Gastrocnemius medialis (tissue), 4 donors: ENCODE data around the gene TWSG1. TPM values are rescaled to one million over a fixed set of nuclear protein-coding genes. Genes with fewer than 3 reads are reported as not detected.
A peak's percentile ranks its signal among the peaks of the same experiment; 100 is the strongest.

Source experiments
- ATAC-seq, 2 donors: fragments of 150-250 bp; one replicate each; pipeline ENCODE4 v1.9.1; 2016
- DNase-seq, 2 donors: peaks; one replicate each; pipeline ENCODE4 v3.0.0-alpha.2; 2019
- H3K27ac ChIP-seq, 4 donors: fragments of 200-600 bp; sonication (generic); 1 replicate in 1 of 4; 2 replicates in 3 of 4; pipeline ENCODE4 v1.5.1; 2016 to 2018; ENCODE audit warnings: mild to moderate bottlenecking in 2 of 4, moderate library complexity in 1 of 4
- H3K27me3 ChIP-seq, 3 donors: fragments of 200-600 bp; sonication (generic) in 2 of 3; 1 replicate in 1 of 3; 2 replicates in 2 of 3; pipeline versions ENCODE4 v1.5.1 to v1.6.0; 2016 to 2019; ENCODE audit warnings: mild to moderate bottlenecking in 1 of 3, moderate library complexity in 1 of 3
- H3K36me3 ChIP-seq, 2 donors: fragments of 200-600 bp; sonication (generic) in 1 of 2; one replicate each; pipeline ENCODE4 v1.5.1; 2017 to 2018
- H3K4me1 ChIP-seq, 2 donors: fragments of 200-600 bp; sonication (generic) in 1 of 2; one replicate each; pipeline ENCODE4 v1.5.1; 2016 to 2017; ENCODE audit warnings: mild to moderate bottlenecking in 2 of 2
- H3K4me3 ChIP-seq, 4 donors: fragments of 200-600 bp; sonication (generic) in 3 of 4; 1 replicate in 1 of 4; 2 replicates in 3 of 4; pipeline ENCODE4 v1.5.1; 2016 to 2019; ENCODE audit warnings: mild to moderate bottlenecking in 2 of 4
- H3K9me3 ChIP-seq, 3 donors: fragments of 200-600 bp; sonication (generic) in 2 of 3; 1 replicate in 1 of 3; 2 replicates in 2 of 3; pipeline ENCODE4 v1.5.1; 2016 to 2019
- POLR2A ChIP-seq, 2 donors: fragments of 450-650 bp; IDR thresholded peaks; one replicate each; pipeline ENCODE4 v1.6.1; 2017; ENCODE audit warnings: antibody characterized with exemption in 2 of 2, mild to moderate bottlenecking in 2 of 2, moderate library complexity in 2 of 2
- in situ Hi-C, 4 donors: fragments of 200-750 bp; cut with MboI; loops; one replicate each; pipeline versions ENCODE4 v1.15.0 to v1.8.0; 2017; ENCODE audit warnings: low sequenced_read_pairs in 4 of 4
- intact Hi-C: fragments of 100-400 bp; cut with DNase I; formaldehyde crosslinking; loops from one replicate; pipeline ENCODE4 v1.15.1; 2023; ENCODE audit warnings: low total_unique reads
- total RNA-seq, 4 donors: library from RNA; depleted of rRNA; stranded (reverse); fragments of >200 nt; gene quantifications; one replicate each; pipeline versions ENCODE4 v1.1.0 to v1.2.3, GENCODE V29; 2016
- TF ChIP-seq, protein P1 (sequence below), 5 experiments: fragments of 450-650 bp in 3 of 5; fragments of 200-600 bp in 2 of 5; sonication (generic) in 2 of 5; IDR thresholded peaks in 4 of 5; conservative IDR thresholded peaks in 1 of 5; 1 replicate in 4 of 5; 2 replicates in 1 of 5; pipeline ENCODE4 v1.5.1; 2016 to 2019; ENCODE audit warnings: antibody characterized with exemption in 5 of 5, mild to moderate bottlenecking in 3 of 5, moderate library complexity in 3 of 5

Gene TWSG1
- total RNA-seq, 4 donors from 2014 or later = 5.3 to 9.5 (median 8.1) TPM

DNA sequence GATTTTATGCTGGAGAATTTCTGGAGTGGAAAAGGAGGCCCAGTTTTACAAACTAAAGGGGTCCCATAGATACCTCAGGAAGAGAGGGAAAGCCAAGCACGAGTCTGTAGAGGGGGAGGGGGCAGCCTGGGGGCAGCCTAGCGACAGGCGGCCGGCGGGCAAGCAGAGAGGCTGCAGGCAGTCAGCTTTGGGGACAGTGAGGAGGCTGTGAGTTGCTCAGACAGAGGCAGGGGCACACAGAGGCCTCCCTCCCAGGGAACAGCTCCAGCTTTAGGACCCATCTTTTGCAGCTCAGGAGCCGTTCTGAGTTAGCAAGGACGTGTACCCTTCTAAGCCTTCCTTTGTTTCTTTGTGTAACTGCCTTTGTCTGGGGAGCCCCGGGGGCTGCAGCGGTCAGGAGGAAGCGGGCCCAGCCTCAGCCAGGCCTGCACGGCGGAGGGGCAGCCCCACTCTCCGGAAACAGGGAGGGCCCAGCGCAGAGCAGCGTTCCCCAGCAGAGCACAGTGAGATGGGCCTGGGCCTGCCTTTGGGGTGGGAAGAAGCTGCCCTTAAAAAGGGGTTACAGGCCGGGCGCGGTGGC, 99.6 kb downstream of the TWSG1 start:
- Histone ChIP-seq H3K9me3 (no peaks in the 10 kb centered on the region), H3K36me3 (no peaks in the 10 kb centered on the region), H3K4me1 (no peaks in the 10 kb centered on the region), H3K27ac (no peak overlapping the region), H3K4me3 (no peak overlapping the region), H3K27me3 (no peaks in the 10 kb centered on the region)
- intact Hi-C loops (no loop called here), in situ Hi-C loops (no loop called here)
- TF ChIP-seq POLR2A (IDR thresholded peaks at IDR 0.05) = no peak
- TF ChIP-seq, protein P1, sequence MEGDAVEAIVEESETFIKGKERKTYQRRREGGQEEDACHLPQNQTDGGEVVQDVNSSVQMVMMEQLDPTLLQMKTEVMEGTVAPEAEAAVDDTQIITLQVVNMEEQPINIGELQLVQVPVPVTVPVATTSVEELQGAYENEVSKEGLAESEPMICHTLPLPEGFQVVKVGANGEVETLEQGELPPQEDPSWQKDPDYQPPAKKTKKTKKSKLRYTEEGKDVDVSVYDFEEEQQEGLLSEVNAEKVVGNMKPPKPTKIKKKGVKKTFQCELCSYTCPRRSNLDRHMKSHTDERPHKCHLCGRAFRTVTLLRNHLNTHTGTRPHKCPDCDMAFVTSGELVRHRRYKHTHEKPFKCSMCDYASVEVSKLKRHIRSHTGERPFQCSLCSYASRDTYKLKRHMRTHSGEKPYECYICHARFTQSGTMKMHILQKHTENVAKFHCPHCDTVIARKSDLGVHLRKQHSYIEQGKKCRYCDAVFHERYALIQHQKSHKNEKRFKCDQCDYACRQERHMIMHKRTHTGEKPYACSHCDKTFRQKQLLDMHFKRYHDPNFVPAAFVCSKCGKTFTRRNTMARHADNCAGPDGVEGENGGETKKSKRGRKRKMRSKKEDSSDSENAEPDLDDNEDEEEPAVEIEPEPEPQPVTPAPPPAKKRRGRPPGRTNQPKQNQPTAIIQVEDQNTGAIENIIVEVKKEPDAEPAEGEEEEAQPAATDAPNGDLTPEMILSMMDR (IDR thresholded peaks at IDR 0.05 in 4 of 5, conservative IDR thresholded peaks at IDR 0.05 in 1 of 5) = no peak
- DNase-seq (no peak), ATAC-seq (no peak)

DNA sequence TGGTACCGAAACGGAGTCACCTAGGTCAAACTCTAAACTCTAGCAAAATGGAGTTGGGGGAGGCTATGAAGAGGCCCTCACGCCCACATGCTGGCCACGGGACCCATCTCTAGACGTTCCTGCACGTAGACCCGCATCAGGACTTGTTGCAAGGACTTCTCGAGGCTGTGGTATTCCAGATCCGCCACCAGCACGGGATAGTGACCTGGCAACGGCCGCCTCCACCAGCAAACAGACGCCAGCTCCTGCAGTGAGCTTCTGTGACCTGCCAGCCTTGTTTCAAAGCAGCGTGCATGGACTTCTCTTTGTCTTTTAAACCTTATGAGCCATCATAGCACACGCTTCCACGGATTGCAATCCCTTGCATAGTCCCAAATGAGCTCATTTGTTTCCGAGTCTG, 100.5 kb downstream of the TWSG1 start:
- no peaks in the 10 kb centered on the region for H3K27me3 ChIP-seq
- H3K27ac ChIP-seq = no peak overlapping the region
- in situ Hi-C loops (no loop called here), intact Hi-C loops (no loop called here)
- DNase-seq = no peak
- H3K9me3 ChIP-seq = no peaks in the 10 kb centered on the region
- ATAC-seq = no peak
- TF ChIP-seq POLR2A (IDR thresholded peaks at IDR 0.05) = no peak
- TF ChIP-seq, protein P1 (IDR thresholded peaks at IDR 0.05 in 4 of 5, conservative IDR thresholded peaks at IDR 0.05 in 1 of 5) = no peak
- H3K4me3 ChIP-seq = no peak overlapping the region
- no peaks in the 10 kb centered on the region for H3K36me3 ChIP-seq
- H3K4me1 ChIP-seq = no peaks in the 10 kb centered on the region

GRCh38 chr18:9436206-9436929, 101.8 kb downstream of the TWSG1 start:
- Histone ChIP-seq H3K36me3 (no peaks in the 10 kb centered on the region), H3K9me3 (no peaks in the 10 kb centered on the region), H3K4me3 (no peak overlapping the region), H3K27me3 (no peaks in the 10 kb centered on the region), H3K4me1 (no peaks in the 10 kb centered on the region), H3K27ac (peak overlapping the region in 1 of 4 donors; percentile 0)
- no peak for ATAC-seq
- intact Hi-C loops (no loop called here), in situ Hi-C loops (no loop called here)
- TF ChIP-seq, protein P1 (IDR thresholded peaks at IDR 0.05 in 4 of 5, conservative IDR thresholded peaks at IDR 0.05 in 1 of 5) = no peak
- TF ChIP-seq POLR2A (IDR thresholded peaks at IDR 0.05) = no peak
- DNase-seq = no peak

GRCh38 chr18:9437021-9437437, 102.5 kb downstream of the TWSG1 start:
- H3K27me3 ChIP-seq = no peaks in the 10 kb centered on the region
- DNase-seq = no peak
- intact Hi-C loops = no loop called here
- no peak overlapping the region for H3K27ac ChIP-seq
- TF ChIP-seq, protein P1 (IDR thresholded peaks at IDR 0.05 in 4 of 5, conservative IDR thresholded peaks at IDR 0.05 in 1 of 5) = no peak
- no peak for TF ChIP-seq POLR2A (IDR thresholded peaks at IDR 0.05)
- no peaks in the 10 kb centered on the region for H3K36me3 ChIP-seq
- H3K4me1 ChIP-seq = no peaks in the 10 kb centered on the region
- ATAC-seq = no peak
- in situ Hi-C loops = no loop called here
- no peaks in the 10 kb centered on the region for H3K9me3 ChIP-seq
- H3K4me3 ChIP-seq = no peak overlapping the region
